ENCODE results near the gene NCKAP1.
"Not testable (repeated sequence)": the region's sequence is repeated elsewhere in the genome, so short reads cannot be mapped to it uniquely, and the experiment has no call there.

Gene NCKAP1

DNA sequence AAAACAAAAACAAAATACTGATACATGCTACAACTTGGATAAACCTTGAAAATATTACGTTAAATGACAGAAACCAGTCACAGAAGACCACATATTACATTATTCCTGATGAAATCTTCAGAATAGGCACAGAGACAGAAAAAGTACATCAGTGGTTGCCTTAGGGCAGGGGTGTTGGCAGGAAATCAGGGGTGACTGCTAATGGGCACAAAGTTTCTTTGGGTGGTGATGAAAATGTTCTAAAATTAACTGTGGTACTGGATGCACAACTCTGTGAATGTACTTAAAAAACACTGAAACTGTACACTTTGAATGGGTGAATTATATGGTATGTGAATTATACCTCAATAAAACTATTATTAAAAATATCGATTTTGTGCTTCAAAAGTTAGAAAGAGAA, 16.6 kb downstream of the NCKAP1 start:
- H3K9me3 ChIP-seq (replicated peaks; ENCODE audit: low read length): no peaks in the 10 kb centered on the region
- H3K27me3 ChIP-seq (ENCODE audit: control insufficient read depth, insufficient read depth, low read length): no peaks in the 10 kb centered on the region
- no peak overlapping the region for H3K4me3 ChIP-seq (ENCODE audit: low read length)
- peaks cover 29% of the 10 kb centered on the region for H3K36me3 ChIP-seq (ENCODE audit: insufficient read depth, low read length)
- no peak overlapping the region for H3K9ac ChIP-seq (ENCODE audit: low read depth, low read length)
- no peak overlapping the region for H3K4me2 ChIP-seq (ENCODE audit: low read length)
- peaks cover 22% of the 10 kb centered on the region for H3K4me1 ChIP-seq (ENCODE audit: control insufficient read depth, insufficient read depth, low read length)

DNA sequence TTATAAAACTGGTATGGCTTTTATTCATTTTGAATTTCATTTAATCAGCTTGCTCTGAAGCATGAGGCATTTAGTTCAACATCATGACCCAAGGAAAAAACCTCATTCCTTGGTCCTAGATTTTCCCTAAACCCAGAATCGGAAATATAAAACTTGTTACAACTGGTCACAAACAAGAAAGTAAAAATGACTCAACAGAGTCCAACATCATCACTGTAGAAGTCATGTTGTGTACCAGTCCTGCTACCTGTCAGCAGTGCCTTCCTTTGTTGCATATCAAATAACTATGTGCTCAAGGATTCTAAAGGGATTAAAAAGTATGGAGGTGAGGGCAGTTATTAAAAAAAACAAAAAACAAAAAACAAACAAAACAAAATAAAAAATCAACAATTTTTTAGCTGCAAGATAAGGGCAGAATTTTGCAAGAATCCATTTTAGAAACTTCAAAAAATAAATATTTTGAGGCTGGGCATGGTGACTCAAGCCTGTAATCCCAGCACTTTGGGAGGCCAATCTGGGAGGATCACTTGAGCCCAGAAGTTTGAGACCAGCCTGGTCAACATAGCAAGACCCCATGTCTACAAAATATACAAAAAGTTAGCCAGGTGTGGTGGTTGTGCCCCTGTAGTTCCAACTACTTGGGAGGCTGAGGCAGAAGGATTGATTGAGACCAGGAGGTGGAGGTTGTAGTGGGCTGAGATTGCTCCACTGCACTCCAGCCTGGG, 18.4 kb downstream of the NCKAP1 start:
- peaks cover 29% of the 10 kb centered on the region for H3K36me3 ChIP-seq (ENCODE audit: insufficient read depth, low read length)
- no peak overlapping the region for H3K4me3 ChIP-seq (ENCODE audit: low read length)

DNA sequence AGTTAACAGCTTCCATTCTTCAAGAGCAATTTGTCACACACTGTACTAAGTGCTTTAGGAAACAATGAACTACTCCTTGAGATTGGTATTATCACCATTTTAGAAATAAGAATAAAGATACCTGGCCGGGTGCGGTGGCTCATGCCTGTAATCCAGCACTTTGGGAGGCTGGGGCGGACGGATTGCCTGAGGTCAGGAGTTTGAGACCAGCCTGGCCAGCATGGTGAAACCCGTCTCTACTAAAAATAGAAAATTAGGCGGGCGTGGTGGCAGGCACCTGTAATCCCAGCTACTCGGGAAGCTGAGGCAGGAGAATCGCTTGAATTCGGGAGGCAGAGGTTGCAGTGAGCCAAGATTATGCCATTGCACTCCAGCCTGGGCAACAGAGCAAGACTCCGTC, 20.4 kb downstream of the NCKAP1 start:
- not testable (repeated sequence) for H3K9ac ChIP-seq (ENCODE audit: low read depth, low read length); H3K27me3 ChIP-seq (ENCODE audit: control insufficient read depth, insufficient read depth, low read length); H3K4me3 ChIP-seq (ENCODE audit: low read length); H3K4me2 ChIP-seq (ENCODE audit: low read length); H3K9me3 ChIP-seq (replicated peaks; ENCODE audit: low read length); H3K4me1 ChIP-seq (ENCODE audit: control insufficient read depth, insufficient read depth, low read length)
- H3K36me3 ChIP-seq (ENCODE audit: insufficient read depth, low read length): peaks cover 19% of the 10 kb centered on the region

More for the DNA sequence above, 18.4 kb downstream of the NCKAP1 start:
- no peaks in the 10 kb centered on the region for H3K27me3 ChIP-seq (ENCODE audit: control insufficient read depth, insufficient read depth, low read length)
- H3K9ac ChIP-seq (ENCODE audit: low read depth, low read length): no peak overlapping the region
- H3K4me2 ChIP-seq (ENCODE audit: low read length): no peak overlapping the region
- no peaks in the 10 kb centered on the region for H3K9me3 ChIP-seq (replicated peaks; ENCODE audit: low read length)
- H3K4me1 ChIP-seq (ENCODE audit: control insufficient read depth, insufficient read depth, low read length): peaks cover 17% of the 10 kb centered on the region

DNA sequence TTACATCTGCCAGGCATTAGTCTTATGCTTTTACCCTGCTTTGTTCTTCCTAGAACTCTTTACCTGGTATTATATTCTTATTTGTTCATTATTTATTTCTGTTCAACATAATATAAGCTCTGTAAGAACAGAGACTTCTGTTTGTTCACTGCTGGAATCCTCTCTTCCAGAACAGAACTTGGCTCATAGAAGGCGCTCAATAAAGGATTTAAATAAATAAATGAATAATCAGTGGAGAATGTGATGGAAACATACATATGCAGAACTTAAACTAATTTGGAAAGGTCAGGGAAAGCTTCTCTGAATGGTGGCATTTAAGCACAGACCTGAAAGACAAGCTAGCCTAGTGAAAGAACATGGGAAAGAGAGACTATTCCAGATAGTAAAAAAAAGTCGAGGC, 24.3 kb downstream of the NCKAP1 start:
- no peak overlapping the region for H3K4me2 ChIP-seq (ENCODE audit: low read length)
- H3K9ac ChIP-seq (ENCODE audit: low read depth, low read length): no peak overlapping the region
- H3K27me3 ChIP-seq (ENCODE audit: control insufficient read depth, insufficient read depth, low read length): no peaks in the 10 kb centered on the region
- H3K9me3 ChIP-seq (replicated peaks; ENCODE audit: low read length): no peaks in the 10 kb centered on the region
- H3K36me3 ChIP-seq (ENCODE audit: insufficient read depth, low read length): peaks cover 5% of the 10 kb centered on the region
- no peak overlapping the region for H3K4me3 ChIP-seq (ENCODE audit: low read length)
- H3K4me1 ChIP-seq (ENCODE audit: control insufficient read depth, insufficient read depth, low read length): peaks cover 29% of the 10 kb centered on the region

DNA sequence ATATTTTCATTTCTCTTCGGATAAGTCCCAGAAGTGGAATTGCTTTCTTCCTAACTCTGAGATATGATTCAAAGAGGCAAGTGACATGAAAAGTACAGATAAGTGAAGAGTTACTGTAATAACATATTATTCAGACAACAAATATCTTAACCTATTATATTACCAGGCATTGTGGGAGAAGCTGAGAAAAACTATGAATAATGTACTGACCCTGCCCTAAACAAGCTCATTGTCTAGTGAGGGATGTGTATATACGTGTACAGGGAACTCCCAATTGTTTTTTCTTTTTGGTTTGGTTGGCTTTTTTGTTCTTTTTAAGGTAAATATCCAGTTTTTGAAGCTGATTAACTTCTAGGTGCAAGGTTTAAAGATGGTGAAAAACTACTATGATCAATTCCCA, 26.5 kb downstream of the NCKAP1 start:
- H3K4me3 ChIP-seq (ENCODE audit: low read length): no peak overlapping the region
- H3K36me3 ChIP-seq (ENCODE audit: insufficient read depth, low read length): no peaks in the 10 kb centered on the region
- no peak overlapping the region for H3K9ac ChIP-seq (ENCODE audit: low read depth, low read length)
- H3K9me3 ChIP-seq (replicated peaks; ENCODE audit: low read length): no peaks in the 10 kb centered on the region
- H3K4me2 ChIP-seq (ENCODE audit: low read length): peak overlapping the region; percentile 14
- H3K27me3 ChIP-seq (ENCODE audit: control insufficient read depth, insufficient read depth, low read length): no peaks in the 10 kb centered on the region
- peaks cover 29% of the 10 kb centered on the region for H3K4me1 ChIP-seq (ENCODE audit: control insufficient read depth, insufficient read depth, low read length)

- Histone ChIP-seq H3K27me3 (ENCODE audit: control insufficient read depth, insufficient read depth, low read length) (no peaks in the 10 kb centered on the region), H3K4me3 (ENCODE audit: low read length) (no peak overlapping the region), H3K4me1 (ENCODE audit: control insufficient read depth, insufficient read depth, low read length) (peaks cover 29% of the 10 kb centered on the region), H3K4me2 (ENCODE audit: low read length) (peak overlapping the region; percentile 36), H3K9me3 (replicated peaks; ENCODE audit: low read length) (no peaks in the 10 kb centered on the region), H3K36me3 (ENCODE audit: insufficient read depth, low read length) (no peaks in the 10 kb centered on the region), H3K9ac (ENCODE audit: low read depth, low read length) (no peak overlapping the region)
Observed at GRCh38 chr2:183010112-183010511, 28.1 kb downstream of the NCKAP1 start.

DNA sequence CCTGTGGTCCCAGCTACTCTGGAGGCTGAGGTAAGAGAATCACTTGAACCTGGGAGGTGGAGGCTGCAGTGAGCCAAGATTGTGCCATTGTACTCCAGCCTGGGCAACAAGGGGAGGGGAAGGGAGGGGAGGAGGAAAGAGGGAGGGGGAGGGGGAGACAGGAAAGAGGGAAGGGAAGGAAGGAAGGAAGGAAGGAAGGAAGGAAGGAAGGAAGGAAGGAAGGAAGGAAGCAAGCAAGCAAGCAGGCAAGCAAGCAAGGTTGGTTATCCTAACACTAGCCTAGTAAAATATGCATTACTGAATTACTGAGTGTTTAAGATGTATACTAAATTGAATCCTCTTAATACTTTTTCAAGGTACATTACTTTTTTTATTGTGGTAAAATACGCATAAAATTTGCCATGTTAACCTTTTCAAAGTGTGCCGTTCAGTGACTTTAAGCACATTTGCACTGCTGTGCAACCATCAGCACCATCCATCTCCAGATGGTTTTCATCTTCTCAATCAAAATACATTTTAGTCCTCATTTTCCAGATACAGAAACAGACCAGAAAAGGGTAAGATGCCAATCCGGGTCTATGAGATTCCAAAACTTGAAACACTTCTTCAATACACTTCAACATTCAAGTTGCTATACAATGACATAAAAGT, 28.9 kb downstream of the NCKAP1 start:
- no peak overlapping the region for H3K4me2 ChIP-seq (ENCODE audit: low read length)
- no peak overlapping the region for H3K9ac ChIP-seq (ENCODE audit: low read depth, low read length)
- H3K4me1 ChIP-seq (ENCODE audit: control insufficient read depth, insufficient read depth, low read length): peaks cover 28% of the 10 kb centered on the region
- no peaks in the 10 kb centered on the region for H3K9me3 ChIP-seq (replicated peaks; ENCODE audit: low read length)
- H3K27me3 ChIP-seq (ENCODE audit: control insufficient read depth, insufficient read depth, low read length): no peaks in the 10 kb centered on the region
- no peaks in the 10 kb centered on the region for H3K36me3 ChIP-seq (ENCODE audit: insufficient read depth, low read length)
- H3K4me3 ChIP-seq (ENCODE audit: low read length): no peak overlapping the region

DNA sequence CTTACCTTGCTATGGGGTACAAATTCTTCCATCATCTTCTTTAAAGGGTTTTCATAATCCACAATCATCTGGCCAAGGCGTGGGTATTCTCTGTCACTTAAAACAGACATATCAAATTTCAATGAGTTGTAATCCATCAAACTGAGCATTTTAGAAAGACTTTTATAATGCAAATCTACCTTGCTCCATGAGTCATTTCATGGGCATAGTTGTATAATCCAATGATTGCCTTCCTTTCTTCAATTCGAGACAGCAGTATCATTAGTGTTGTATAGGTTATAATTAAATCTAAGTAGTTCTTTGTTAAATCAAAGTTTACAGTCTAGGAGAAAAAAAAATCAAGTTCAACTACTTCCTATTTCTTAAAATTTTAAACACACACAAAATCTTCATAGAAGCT, 36.3 kb downstream of the NCKAP1 start:
- Histone ChIP-seq H3K4me3 (ENCODE audit: low read length) (no peak overlapping the region), H3K36me3 (ENCODE audit: insufficient read depth, low read length) (peaks cover 43% of the 10 kb centered on the region), H3K9me3 (replicated peaks; ENCODE audit: low read length) (no peaks in the 10 kb centered on the region), H3K9ac (ENCODE audit: low read depth, low read length) (no peak overlapping the region), H3K4me2 (ENCODE audit: low read length) (no peak overlapping the region), H3K27me3 (ENCODE audit: control insufficient read depth, insufficient read depth, low read length) (no peaks in the 10 kb centered on the region), H3K4me1 (ENCODE audit: control insufficient read depth, insufficient read depth, low read length) (peaks cover 5% of the 10 kb centered on the region)

DNA sequence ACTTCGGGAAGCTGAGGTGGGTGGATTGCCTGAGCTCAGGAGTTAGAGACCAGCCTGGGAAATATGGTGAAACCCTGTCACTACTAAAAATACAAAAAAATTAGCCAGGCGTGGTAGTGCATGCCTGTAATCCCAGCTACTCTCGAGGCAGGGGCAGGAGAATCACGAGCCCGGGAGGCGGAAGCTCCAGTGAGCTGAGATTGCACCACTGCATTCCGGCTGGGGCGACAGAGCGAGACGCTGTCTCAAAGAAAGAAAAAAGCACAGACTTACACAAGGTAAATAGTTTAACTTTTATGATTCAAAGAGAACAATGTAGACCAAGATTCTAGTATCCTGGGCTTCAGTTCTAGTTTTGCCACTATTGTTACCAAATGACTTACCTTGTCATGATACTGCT, 37.4 kb downstream of the NCKAP1 start:
- H3K4me3 ChIP-seq (ENCODE audit: low read length): no peak overlapping the region
- H3K4me2 ChIP-seq (ENCODE audit: low read length): no peak overlapping the region
- H3K27me3 ChIP-seq (ENCODE audit: control insufficient read depth, insufficient read depth, low read length): no peaks in the 10 kb centered on the region
- H3K36me3 ChIP-seq (ENCODE audit: insufficient read depth, low read length): peaks cover 45% of the 10 kb centered on the region
- H3K9me3 ChIP-seq (replicated peaks; ENCODE audit: low read length): no peaks in the 10 kb centered on the region
- peaks cover 5% of the 10 kb centered on the region for H3K4me1 ChIP-seq (ENCODE audit: control insufficient read depth, insufficient read depth, low read length)
- no peak overlapping the region for H3K9ac ChIP-seq (ENCODE audit: low read depth, low read length)

DNA sequence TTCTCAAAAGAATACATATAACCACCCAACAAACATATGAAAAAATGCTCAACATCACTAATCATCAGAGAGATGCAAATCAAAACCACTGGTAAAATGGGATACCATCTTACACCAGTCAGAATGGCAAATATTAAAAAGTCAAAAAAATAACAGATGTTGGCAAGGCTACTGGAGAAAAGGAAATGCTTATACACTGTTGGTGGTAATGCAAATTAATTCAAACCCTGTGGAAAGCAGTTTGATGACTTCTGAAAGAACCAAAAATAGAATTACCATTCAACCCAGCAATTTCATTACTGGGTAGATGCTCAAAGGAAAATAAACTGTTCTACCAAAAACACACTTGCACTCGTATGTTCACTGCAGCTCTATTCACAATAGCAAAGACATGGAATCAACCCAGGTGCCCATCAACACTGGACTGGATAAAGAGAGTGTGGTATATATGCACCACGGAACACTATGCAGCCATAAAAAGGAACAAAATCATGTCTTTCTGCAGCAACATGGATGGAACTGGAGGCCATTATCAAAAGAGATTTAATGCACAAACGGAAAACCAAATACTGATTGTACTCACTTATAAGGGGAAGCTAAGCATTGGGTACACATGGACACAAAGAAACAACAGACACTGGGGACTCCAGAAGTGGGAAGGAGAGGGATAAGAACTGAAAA, 38.8 kb downstream of the NCKAP1 start:
- Histone ChIP-seq H3K4me3 (ENCODE audit: low read length) (no peak overlapping the region), H3K9me3 (replicated peaks; ENCODE audit: low read length) (no peaks in the 10 kb centered on the region), H3K9ac (ENCODE audit: low read depth, low read length) (no peak overlapping the region), H3K27me3 (ENCODE audit: control insufficient read depth, insufficient read depth, low read length) (no peaks in the 10 kb centered on the region), H3K36me3 (ENCODE audit: insufficient read depth, low read length) (peaks cover 57% of the 10 kb centered on the region), H3K4me2 (ENCODE audit: low read length) (no peak overlapping the region), H3K4me1 (ENCODE audit: control insufficient read depth, insufficient read depth, low read length) (peaks cover 5% of the 10 kb centered on the region)

DNA sequence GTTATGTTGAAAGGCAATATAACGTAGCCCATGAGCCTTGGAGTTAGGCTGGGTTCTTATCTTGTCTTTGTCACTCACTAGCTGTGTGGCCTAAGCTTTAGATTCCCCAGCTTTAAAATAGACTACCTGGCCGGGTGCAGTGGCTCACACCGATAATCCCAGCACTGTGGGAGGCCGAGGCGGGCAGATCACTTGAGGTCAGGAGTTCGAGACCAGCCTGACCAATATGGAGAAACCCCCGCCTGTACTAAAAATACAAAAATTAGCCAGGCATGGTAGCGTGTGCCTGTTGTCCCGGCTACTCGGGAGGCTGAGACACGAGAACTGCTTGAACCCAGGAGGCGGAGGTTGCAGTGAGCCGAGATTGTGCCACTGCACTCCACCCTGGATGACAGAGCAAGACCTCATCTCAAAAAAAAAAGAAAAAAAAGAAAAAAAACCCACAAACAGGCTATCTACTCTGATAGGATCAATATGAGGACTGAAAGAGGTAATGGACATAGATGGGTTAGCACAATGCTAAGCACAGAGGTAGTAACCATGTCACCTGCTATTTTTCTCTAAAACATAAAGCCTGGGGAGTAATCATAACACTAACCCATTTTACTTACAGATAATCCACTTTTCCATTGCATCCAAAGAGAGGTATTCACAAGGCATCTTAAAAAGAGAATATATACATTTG, 43.9 kb downstream of the NCKAP1 start:
- Histone ChIP-seq H3K9ac (ENCODE audit: low read depth, low read length) (no peak overlapping the region), H3K9me3 (replicated peaks; ENCODE audit: low read length) (no peaks in the 10 kb centered on the region), H3K4me1 (ENCODE audit: control insufficient read depth, insufficient read depth, low read length) (no peaks in the 10 kb centered on the region), H3K4me3 (ENCODE audit: low read length) (no peak overlapping the region), H3K27me3 (ENCODE audit: control insufficient read depth, insufficient read depth, low read length) (no peaks in the 10 kb centered on the region), H3K4me2 (ENCODE audit: low read length) (no peak overlapping the region), H3K36me3 (ENCODE audit: insufficient read depth, low read length) (peaks cover 61% of the 10 kb centered on the region)

Data from skeletal muscle satellite cell (primary cell).